ENCODE data around the gene CACNA1B. TPM values are rescaled to one million over a fixed set of nuclear protein-coding genes. Genes with fewer than 3 reads are reported as not detected.
"Not testable (repeated sequence)": the region's sequence is repeated elsewhere in the genome, so short reads cannot be mapped to it uniquely, and the experiment has no call there.

CACNA1B gene
- total RNA-seq, 1 donor from 2014 or later: 0.02 TPM

- intact Hi-C loops (cut with micrococcal nuclease); H3K4me1 Mint-ChIP-seq (ENCODE audit: low read depth); H3K27ac Mint-ChIP-seq; H3K36me3 Mint-ChIP-seq (ENCODE audit: low read depth); H3K9me3 Mint-ChIP-seq; H3K27me3 Mint-ChIP-seq (ENCODE audit: low read depth); DNase-seq (ENCODE audit: low spot score); H3K4me3 Mint-ChIP-seq (ENCODE audit: low read depth): not testable (repeated sequence)
Measured at GRCh38 chr9:137884547-137884946, 7.0 kb downstream of the CACNA1B start.

GRCh38 chr9:137885121-137885520 is 7.5 kb downstream of the CACNA1B start:
- H3K9me3 Mint-ChIP-seq; intact Hi-C loops (cut with micrococcal nuclease); H3K36me3 Mint-ChIP-seq (ENCODE audit: low read depth); H3K27me3 Mint-ChIP-seq (ENCODE audit: low read depth); H3K4me3 Mint-ChIP-seq (ENCODE audit: low read depth); H3K4me1 Mint-ChIP-seq (ENCODE audit: low read depth); H3K27ac Mint-ChIP-seq; DNase-seq (ENCODE audit: low spot score): not testable (repeated sequence)

- intact Hi-C loops (cut with micrococcal nuclease); H3K4me3 Mint-ChIP-seq (ENCODE audit: low read depth); H3K9me3 Mint-ChIP-seq; H3K4me1 Mint-ChIP-seq (ENCODE audit: low read depth); H3K36me3 Mint-ChIP-seq (ENCODE audit: low read depth); H3K27me3 Mint-ChIP-seq (ENCODE audit: low read depth); H3K27ac Mint-ChIP-seq; DNase-seq (ENCODE audit: low spot score): not testable (repeated sequence)
Measured at GRCh38 chr9:137888621-137889020, 11.0 kb downstream of the CACNA1B start.

GRCh38 chr9:137889966-137890365 is 12.4 kb downstream of the CACNA1B start:
- H3K9me3 Mint-ChIP-seq; H3K27me3 Mint-ChIP-seq (ENCODE audit: low read depth): not testable (repeated sequence)

GRCh38 chr9:137890768-137891587 is 13.4 kb downstream of the CACNA1B start:
- H3K9me3 Mint-ChIP-seq; DNase-seq (ENCODE audit: low spot score); H3K27me3 Mint-ChIP-seq (ENCODE audit: low read depth); H3K27ac Mint-ChIP-seq; H3K4me1 Mint-ChIP-seq (ENCODE audit: low read depth); H3K4me3 Mint-ChIP-seq (ENCODE audit: low read depth); H3K36me3 Mint-ChIP-seq (ENCODE audit: low read depth); intact Hi-C loops (cut with micrococcal nuclease): not testable (repeated sequence)

More at GRCh38 chr9:137889966-137890365, 12.4 kb downstream of the CACNA1B start:
- H3K27ac Mint-ChIP-seq; H3K4me3 Mint-ChIP-seq (ENCODE audit: low read depth); intact Hi-C loops (cut with micrococcal nuclease); H3K4me1 Mint-ChIP-seq (ENCODE audit: low read depth); DNase-seq (ENCODE audit: low spot score); H3K36me3 Mint-ChIP-seq (ENCODE audit: low read depth): not testable (repeated sequence)

- Mint-ChIP-seq H3K9me3 (no peaks in the 10 kb centered on the region), H3K4me3 (ENCODE audit: low read depth) (no peak overlapping the region), H3K27ac (no peak overlapping the region), H3K36me3 (ENCODE audit: low read depth) (no peaks in the 10 kb centered on the region), H3K4me1 (ENCODE audit: low read depth) (no peaks in the 10 kb centered on the region), H3K27me3 (ENCODE audit: low read depth) (no peaks in the 10 kb centered on the region)
- intact Hi-C loops (cut with micrococcal nuclease): no loop called here
- no peak for DNase-seq (ENCODE audit: low spot score)
Measured at GRCh38 chr9:137891588-137892423, 14.2 kb downstream of the CACNA1B start.

- no peak for DNase-seq (ENCODE audit: low spot score)
- Mint-ChIP-seq H3K27ac (no peak overlapping the region), H3K27me3 (ENCODE audit: low read depth) (no peaks in the 10 kb centered on the region), H3K9me3 (no peaks in the 10 kb centered on the region), H3K36me3 (ENCODE audit: low read depth) (no peaks in the 10 kb centered on the region), H3K4me1 (ENCODE audit: low read depth) (no peaks in the 10 kb centered on the region), H3K4me3 (ENCODE audit: low read depth) (no peak overlapping the region)
- intact Hi-C loops (cut with micrococcal nuclease): no loop called here
Measured at GRCh38 chr9:137892424-137893191, 15.0 kb downstream of the CACNA1B start.

GRCh38 chr9:137893670-137894069 is 16.1 kb downstream of the CACNA1B start:
- H3K27me3 Mint-ChIP-seq (ENCODE audit: low read depth): no peaks in the 10 kb centered on the region
- H3K4me3 Mint-ChIP-seq (ENCODE audit: low read depth): no peak overlapping the region
- H3K9me3 Mint-ChIP-seq: no peaks in the 10 kb centered on the region
- no peaks in the 10 kb centered on the region for H3K36me3 Mint-ChIP-seq (ENCODE audit: low read depth)
- intact Hi-C loops (cut with micrococcal nuclease): no loop called here
- H3K4me1 Mint-ChIP-seq (ENCODE audit: low read depth): no peaks in the 10 kb centered on the region
- DNase-seq (ENCODE audit: low spot score): no peak
- H3K27ac Mint-ChIP-seq: no peak overlapping the region

GRCh38 chr9:137899551-137900360 is 22.2 kb downstream of the CACNA1B start:
- Mint-ChIP-seq H3K4me1 (ENCODE audit: low read depth) (no peaks in the 10 kb centered on the region), H3K27ac (no peak overlapping the region), H3K27me3 (ENCODE audit: low read depth) (no peaks in the 10 kb centered on the region), H3K9me3 (no peaks in the 10 kb centered on the region), H3K4me3 (ENCODE audit: low read depth) (no peak overlapping the region), H3K36me3 (ENCODE audit: low read depth) (no peaks in the 10 kb centered on the region)
- no peak for DNase-seq (ENCODE audit: low spot score)
- intact Hi-C loops (cut with micrococcal nuclease): no loop called here

GRCh38 chr9:137900584-137901310 is 23.2 kb downstream of the CACNA1B start:
- H3K4me1 Mint-ChIP-seq (ENCODE audit: low read depth): no peaks in the 10 kb centered on the region
- H3K36me3 Mint-ChIP-seq (ENCODE audit: low read depth): no peaks in the 10 kb centered on the region
- DNase-seq (ENCODE audit: low spot score): no peak
- H3K27ac Mint-ChIP-seq: no peak overlapping the region
- H3K4me3 Mint-ChIP-seq (ENCODE audit: low read depth): no peak overlapping the region
- H3K9me3 Mint-ChIP-seq: no peaks in the 10 kb centered on the region
- intact Hi-C loops (cut with micrococcal nuclease): no loop called here
- no peaks in the 10 kb centered on the region for H3K27me3 Mint-ChIP-seq (ENCODE audit: low read depth)

- Mint-ChIP-seq H3K9me3 (no peaks in the 10 kb centered on the region), H3K4me1 (ENCODE audit: low read depth) (no peaks in the 10 kb centered on the region), H3K36me3 (ENCODE audit: low read depth) (no peaks in the 10 kb centered on the region), H3K27me3 (ENCODE audit: low read depth) (no peaks in the 10 kb centered on the region), H3K4me3 (ENCODE audit: low read depth) (no peak overlapping the region), H3K27ac (no peak overlapping the region)
- DNase-seq (ENCODE audit: low spot score): no peak
- intact Hi-C loops (cut with micrococcal nuclease): no loop called here
Measured at GRCh38 chr9:137902646-137903045, 25.1 kb downstream of the CACNA1B start.

- DNase-seq (ENCODE audit: low spot score): no peak
- Mint-ChIP-seq H3K4me1 (ENCODE audit: low read depth) (no peaks in the 10 kb centered on the region), H3K4me3 (ENCODE audit: low read depth) (no peak overlapping the region), H3K9me3 (no peaks in the 10 kb centered on the region), H3K27me3 (ENCODE audit: low read depth) (no peaks in the 10 kb centered on the region), H3K27ac (no peak overlapping the region), H3K36me3 (ENCODE audit: low read depth) (no peaks in the 10 kb centered on the region)
- intact Hi-C loops (cut with micrococcal nuclease): no loop called here
Measured at GRCh38 chr9:137905740-137906139, 28.2 kb downstream of the CACNA1B start.
